Activated CD8-positive, alpha-beta T cell treated with anti-CD3 and anti-CD28 coated beads for 36 hours (primary cell): ENCODE results near the gene LGALS7B. TPM values are rescaled to one million over a fixed set of nuclear protein-coding genes. Genes with fewer than 3 reads are reported as not detected.
"Not testable (repeated sequence)": the region's sequence is repeated elsewhere in the genome, so short reads cannot be mapped to it uniquely, and the experiment has no call there.

ENCODE experiments used
- ATAC-seq: fragments of 200-7000 bp; cut with Tn5 transposase; one replicate; pipeline ENCODE4 v1.10.0; 2021; ENCODE audit warnings: mild to moderate bottlenecking, moderate library complexity
- CTCF ChIA-PET: fragments of 350-600 bp; sonication (Branson Sonifier 250); formaldehyde crosslinking; loops from one replicate; lab custom pipeline; 2021; ENCODE audit warnings: antibody characterized with exemption; lab: Charles Lee
- POLR2A ChIA-PET: fragments of 350-600 bp; sonication (Branson Sonifier 250); formaldehyde crosslinking; loops from one replicate; lab custom pipeline; 2021; ENCODE audit warnings: antibody characterized with exemption; lab: Charles Lee
- DNase-seq: peaks from one replicate; pipeline ENCODE4 v3.0.0-alpha.2; 2020
- H3K27ac Mint-ChIP-seq: one replicate; pipeline ENCODE4 v1.8.0; 2021; ENCODE audit warnings: mild to moderate bottlenecking, mixed read lengths
- H3K27me3 Mint-ChIP-seq: one replicate; pipeline ENCODE4 v1.8.0; 2021; ENCODE audit warnings: mixed read lengths
- H3K36me3 Mint-ChIP-seq: one replicate; pipeline ENCODE4 v1.8.0; 2021; ENCODE audit warnings: low read depth, mixed read lengths
- H3K4me1 Mint-ChIP-seq: one replicate; pipeline ENCODE4 v1.8.0; 2021; ENCODE audit warnings: low read depth, mixed read lengths
- H3K4me3 Mint-ChIP-seq: one replicate; pipeline ENCODE4 v1.8.0; 2021; ENCODE audit warnings: mild to moderate bottlenecking, moderate library complexity, mixed read lengths
- H3K9me3 Mint-ChIP-seq: one replicate; pipeline ENCODE4 v1.8.0; 2021; ENCODE audit warnings: mixed read lengths
- CTCF ChIP-seq: fragments of 200-600 bp; IDR thresholded peaks from one replicate; pipeline ENCODE4 v1.8.0; 2022; ENCODE audit warnings: antibody characterized with exemption, mild to moderate bottlenecking
- intact Hi-C: fragments of 100-400 bp; cut with micrococcal nuclease; formaldehyde crosslinking; loops from one replicate; pipeline ENCODE4 v1.10.0; 2022
- total RNA-seq, 2 experiments: library from RNA; stranded (reverse); gene quantifications; one replicate each; pipeline ENCODE4 v1.2.3, GENCODE V29; 2021

The LGALS7B gene
- total RNA-seq, 2 experiments from 2014 or later, result not detected

GRCh38 chr19:38816131-38816750 is 27.2 kb downstream of the LGALS7B start:
- POLR2A ChIA-PET, result no interaction called here
- Mint-ChIP-seq H3K27me3 (no peaks in the 10 kb centered on the region), H3K4me3 (no peak overlapping the region), H3K4me1 (no peaks in the 10 kb centered on the region), H3K27ac (no peak overlapping the region), H3K36me3 (peaks cover 13% of the 10 kb centered on the region), H3K9me3 (no peaks in the 10 kb centered on the region)
- DNase-seq, result no peak
- no peak for ATAC-seq
- CTCF ChIA-PET, result no interaction called here
- intact Hi-C loops, result no loop called here
- TF ChIP-seq CTCF, result no peak

GRCh38 chr19:38817081-38817480 is 28.1 kb downstream of the LGALS7B start:
- Mint-ChIP-seq H3K4me1 (no peaks in the 10 kb centered on the region), H3K4me3 (no peak overlapping the region), H3K27ac (no peak overlapping the region), H3K36me3 (peaks cover 16% of the 10 kb centered on the region), H3K27me3 (no peaks in the 10 kb centered on the region), H3K9me3 (no peaks in the 10 kb centered on the region)
- DNase-seq (no peak), ATAC-seq (no peak)
- POLR2A ChIA-PET, result no interaction called here
- CTCF ChIA-PET, result no interaction called here
- intact Hi-C loops, result no loop called here
- no peak for TF ChIP-seq CTCF

- intact Hi-C loops, result no loop called here
- ChIA-PET POLR2A (interaction anchor here (0.6 kb wide), 1 partner anchor 349 kb away, joined by 3 read pairs; no protein-coding TSS in a partner anchor), CTCF (no interaction called here)
- no peak overlapping the region for H3K4me3 Mint-ChIP-seq
- H3K9me3 Mint-ChIP-seq, result no peaks in the 10 kb centered on the region
- H3K27ac Mint-ChIP-seq, result peak overlapping the region; percentile 30
- no peak for ATAC-seq
- DNase-seq, result no peak
- TF ChIP-seq CTCF, result no peak
- peaks cover 32% of the 10 kb centered on the region for H3K36me3 Mint-ChIP-seq
- H3K27me3 Mint-ChIP-seq, result no peaks in the 10 kb centered on the region
- no peaks in the 10 kb centered on the region for H3K4me1 Mint-ChIP-seq
These were observed 30.4 kb downstream of the LGALS7B start for GRCh38 chr19:38819231-38819920.

GRCh38 chr19:38821230-38821825 is 32.3 kb downstream of the LGALS7B start:
- intact Hi-C loops, DNase-seq, H3K9me3 Mint-ChIP-seq, H3K4me3 Mint-ChIP-seq, H3K27ac Mint-ChIP-seq, ATAC-seq, H3K27me3 Mint-ChIP-seq, H3K4me1 Mint-ChIP-seq, POLR2A ChIA-PET, CTCF ChIA-PET: not testable (repeated sequence)
- peaks cover 25% of the 10 kb centered on the region for H3K36me3 Mint-ChIP-seq

- H3K27ac Mint-ChIP-seq, H3K4me3 Mint-ChIP-seq, intact Hi-C loops, ATAC-seq, H3K27me3 Mint-ChIP-seq, DNase-seq, H3K9me3 Mint-ChIP-seq, CTCF ChIA-PET: not testable (repeated sequence)
- H3K36me3 Mint-ChIP-seq, result peaks cover 40% of the 10 kb centered on the region
- POLR2A ChIA-PET, result interaction anchor here (1.4 to 1.6 kb wide), 2 partner anchors 11 to 18 kb away, joined by 3 read pairs; no protein-coding TSS in a partner anchor
- peaks cover 16% of the 10 kb centered on the region for H3K4me1 Mint-ChIP-seq
These were observed 36.9 kb downstream of the LGALS7B start for GRCh38 chr19:38825936-38826335.
